ENCODE results near the gene OSTN.

Gene OSTN

DNA sequence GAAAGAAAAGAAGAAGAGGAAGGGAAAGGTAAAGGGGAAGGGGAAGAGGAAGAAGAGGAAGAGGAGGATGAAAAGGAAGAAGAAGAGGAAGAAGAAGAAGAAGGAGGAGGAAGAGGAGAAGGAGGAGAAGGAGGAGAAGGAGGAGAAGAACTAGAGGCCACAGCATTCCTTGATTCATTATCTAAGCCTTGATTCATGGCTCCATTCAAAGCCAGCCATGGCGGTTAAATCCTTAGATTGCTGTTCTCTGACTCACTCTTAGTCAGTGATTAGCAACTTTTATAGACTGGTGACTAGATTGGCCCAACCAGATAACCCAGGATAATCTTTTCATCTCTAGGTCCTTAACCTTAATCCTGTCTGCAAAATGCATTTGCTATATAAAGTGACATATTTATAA is 47.6 kb downstream of the OSTN start:
- Histone ChIP-seq H3K9ac (ENCODE audit: low read length in 2 of 2) (no peak overlapping the region), H3K27ac (ENCODE audit: low read length) (no peak overlapping the region), H3K36me3 (ENCODE audit: control insufficient read depth in 2 of 2, insufficient read depth in 2 of 2, low read length in 2 of 2) (no peaks in the 10 kb centered on the region), H3K4me1 (ENCODE audit: control insufficient read depth, insufficient read depth, low read length) (no peaks in the 10 kb centered on the region), H3K27me3 (ENCODE audit: control insufficient read depth in 1 of 2, insufficient read depth in 2 of 2, low read length in 2 of 2) (no peaks in the 10 kb centered on the region), H3K4me3 (ENCODE audit: low read length in 2 of 2) (no peak overlapping the region), H3K9me3 (ENCODE audit: control insufficient read depth in 2 of 2, low read length in 2 of 2) (no peaks in the 10 kb centered on the region)

DNA sequence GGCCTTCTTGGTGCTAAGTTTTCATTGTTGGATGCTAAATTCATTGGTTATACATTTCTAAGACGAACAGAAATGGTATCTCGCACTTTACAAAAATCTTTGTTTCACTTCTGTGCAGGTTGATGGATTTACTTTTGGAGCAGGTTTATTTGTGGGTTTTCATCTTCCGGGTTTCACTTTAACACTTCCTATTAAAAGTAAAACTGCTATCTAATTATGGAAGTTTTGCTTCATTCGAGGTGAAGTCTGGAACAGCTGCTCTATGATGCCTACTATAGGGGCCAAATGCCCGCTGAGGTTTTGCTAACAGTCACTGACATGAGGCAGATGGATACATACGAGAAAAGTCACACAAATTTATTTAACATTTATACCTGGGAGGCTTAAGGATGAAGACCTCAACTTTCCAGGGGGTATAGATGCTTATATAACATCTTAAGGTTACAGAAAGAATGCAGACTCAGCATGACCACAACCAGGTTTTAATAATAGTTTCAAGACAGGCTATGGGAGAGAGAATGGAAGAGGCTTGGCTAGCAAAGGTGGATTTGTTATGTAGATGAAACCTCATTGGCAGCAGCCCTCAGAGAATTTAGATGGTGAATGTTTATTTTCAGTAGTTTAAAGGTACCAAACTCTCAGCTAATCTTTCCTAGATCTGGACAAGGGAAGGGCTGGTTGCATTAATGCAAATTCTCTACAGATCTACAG is 54.2 kb downstream of the OSTN start:
- Histone ChIP-seq H3K9me3 (ENCODE audit: control insufficient read depth in 2 of 2, low read length in 2 of 2) (no peaks in the 10 kb centered on the region), H3K27ac (ENCODE audit: low read length) (no peak overlapping the region), H3K4me1 (ENCODE audit: control insufficient read depth, insufficient read depth, low read length) (no peaks in the 10 kb centered on the region), H3K36me3 (ENCODE audit: control insufficient read depth in 2 of 2, insufficient read depth in 2 of 2, low read length in 2 of 2) (no peaks in the 10 kb centered on the region), H3K9ac (ENCODE audit: low read length in 2 of 2) (no peak overlapping the region), H3K27me3 (ENCODE audit: control insufficient read depth in 1 of 2, insufficient read depth in 2 of 2, low read length in 2 of 2) (no peaks in the 10 kb centered on the region), H3K4me3 (ENCODE audit: low read length in 2 of 2) (no peak overlapping the region)

DNA sequence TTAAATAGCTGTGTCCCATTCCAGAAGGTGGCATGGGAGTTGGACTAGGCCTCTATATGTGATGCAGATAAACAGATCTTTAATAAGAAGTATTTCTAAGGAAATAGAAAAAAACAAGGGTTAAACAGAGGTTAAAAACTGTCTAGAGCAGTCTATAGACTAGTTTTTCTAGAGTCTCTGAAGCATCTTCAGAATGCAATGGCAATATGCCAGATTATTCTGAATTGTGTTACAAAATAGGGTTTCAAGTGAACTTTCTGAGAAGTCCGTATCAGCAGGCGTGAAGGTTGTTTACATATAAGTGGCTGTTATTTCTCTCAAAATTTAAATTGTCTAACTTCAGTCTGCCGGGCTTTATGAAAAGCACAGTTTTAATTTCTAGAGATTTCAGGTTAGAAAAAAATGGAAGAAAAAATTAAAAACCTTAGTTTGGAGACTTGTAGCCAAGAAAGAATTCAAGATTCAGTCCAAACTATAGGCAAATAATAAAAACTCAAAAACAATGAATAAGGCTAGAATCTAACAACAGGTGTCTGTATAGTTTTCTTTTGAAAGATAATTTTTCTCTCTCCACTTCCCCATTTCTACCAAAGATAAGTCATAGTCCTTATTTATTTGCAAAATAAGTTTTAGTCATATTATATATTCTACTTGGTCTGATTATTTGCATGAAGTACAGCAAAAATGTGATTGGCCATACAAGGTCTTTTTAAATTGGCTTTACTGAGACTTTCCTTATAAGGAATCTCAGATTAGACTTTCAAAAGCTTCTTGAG is 55.2 kb downstream of the OSTN start:
- H3K4me3 ChIP-seq (ENCODE audit: low read length in 2 of 2): no peak overlapping the region
- H3K27ac ChIP-seq (ENCODE audit: low read length): no peak overlapping the region
- H3K9ac ChIP-seq (ENCODE audit: low read length in 2 of 2): no peak overlapping the region

DNA sequence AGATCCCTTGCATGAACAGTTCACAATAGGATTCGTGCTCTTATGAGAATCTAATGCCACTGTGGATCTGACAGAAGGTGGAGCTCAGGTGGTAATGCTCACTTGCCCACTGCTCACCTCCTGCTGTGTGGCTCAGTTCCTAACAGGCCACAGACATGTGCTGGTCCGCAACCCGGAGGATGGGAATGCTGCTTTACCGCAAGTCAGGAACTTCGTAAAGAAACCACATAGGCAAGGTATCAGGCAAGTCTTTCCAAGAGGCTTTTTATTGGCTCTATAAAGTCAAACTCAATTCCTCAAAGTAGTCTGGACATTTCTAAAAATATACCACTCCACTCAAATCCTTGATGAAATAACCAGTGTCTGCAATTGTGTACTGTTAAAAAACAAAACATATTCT is 56.1 kb downstream of the OSTN start:
- Histone ChIP-seq H3K4me1 (ENCODE audit: control insufficient read depth, insufficient read depth, low read length) (no peaks in the 10 kb centered on the region), H3K27me3 (ENCODE audit: control insufficient read depth in 1 of 2, insufficient read depth in 2 of 2, low read length in 2 of 2) (no peaks in the 10 kb centered on the region), H3K4me3 (ENCODE audit: low read length in 2 of 2) (no peak overlapping the region), H3K27ac (ENCODE audit: low read length) (no peak overlapping the region), H3K9ac (ENCODE audit: low read length in 2 of 2) (no peak overlapping the region), H3K36me3 (ENCODE audit: control insufficient read depth in 2 of 2, insufficient read depth in 2 of 2, low read length in 2 of 2) (no peaks in the 10 kb centered on the region), H3K9me3 (ENCODE audit: control insufficient read depth in 2 of 2, low read length in 2 of 2) (no peaks in the 10 kb centered on the region)

More for the DNA sequence above, 55.2 kb downstream of the OSTN start:
- H3K36me3 ChIP-seq (ENCODE audit: control insufficient read depth in 2 of 2, insufficient read depth in 2 of 2, low read length in 2 of 2): no peaks in the 10 kb centered on the region
- no peaks in the 10 kb centered on the region for H3K4me1 ChIP-seq (ENCODE audit: control insufficient read depth, insufficient read depth, low read length)
- H3K27me3 ChIP-seq (ENCODE audit: control insufficient read depth in 1 of 2, insufficient read depth in 2 of 2, low read length in 2 of 2): no peaks in the 10 kb centered on the region
- H3K9me3 ChIP-seq (ENCODE audit: control insufficient read depth in 2 of 2, low read length in 2 of 2): no peaks in the 10 kb centered on the region

DNA sequence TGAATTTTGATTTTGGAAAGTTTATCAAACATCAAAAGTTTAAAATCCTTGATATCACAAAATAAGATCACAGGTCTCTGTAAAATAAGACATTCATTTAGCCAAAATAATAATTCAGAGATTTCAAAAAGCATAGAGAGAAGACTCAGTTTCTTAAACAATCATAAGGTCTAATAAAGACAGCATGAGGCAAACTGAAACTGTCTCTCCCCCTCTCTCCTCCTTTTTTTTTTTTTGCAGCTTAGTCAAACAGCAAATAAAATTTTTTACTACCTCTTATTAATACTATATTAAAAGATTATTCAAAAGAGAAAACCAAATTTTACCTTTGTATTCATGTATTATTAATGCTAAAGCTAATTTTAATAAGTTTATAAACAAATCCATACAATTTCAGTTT is 57.4 kb downstream of the OSTN start:
- Histone ChIP-seq H3K27me3 (ENCODE audit: control insufficient read depth in 1 of 2, insufficient read depth in 2 of 2, low read length in 2 of 2) (no peaks in the 10 kb centered on the region), H3K9me3 (ENCODE audit: control insufficient read depth in 2 of 2, low read length in 2 of 2) (no peaks in the 10 kb centered on the region), H3K4me1 (ENCODE audit: control insufficient read depth, insufficient read depth, low read length) (no peaks in the 10 kb centered on the region), H3K27ac (ENCODE audit: low read length) (no peak overlapping the region), H3K4me3 (ENCODE audit: low read length in 2 of 2) (no peak overlapping the region), H3K9ac (ENCODE audit: low read length in 2 of 2) (no peak overlapping the region), H3K36me3 (ENCODE audit: control insufficient read depth in 2 of 2, insufficient read depth in 2 of 2, low read length in 2 of 2) (no peaks in the 10 kb centered on the region)

DNA sequence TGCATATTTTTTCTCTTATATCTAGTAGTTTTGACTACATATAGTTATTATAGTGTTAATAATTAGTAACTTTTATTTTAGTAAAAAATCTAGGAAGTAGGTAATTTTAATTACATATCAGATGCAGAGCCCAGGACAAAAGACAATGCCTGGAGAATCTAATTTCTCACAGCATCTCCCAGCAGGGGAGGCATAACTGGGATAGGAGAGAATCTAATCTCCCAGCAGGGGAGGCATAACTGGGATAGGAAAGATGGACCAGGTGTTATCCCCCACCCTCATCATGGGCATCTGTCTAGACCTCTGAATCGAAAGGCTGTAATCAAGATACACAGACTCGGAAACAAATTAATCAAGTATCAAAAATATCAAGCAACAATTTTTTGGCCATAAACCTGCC is 58.2 kb downstream of the OSTN start:
- no peaks in the 10 kb centered on the region for H3K4me1 ChIP-seq (ENCODE audit: control insufficient read depth, insufficient read depth, low read length)
- no peak overlapping the region for H3K27ac ChIP-seq (ENCODE audit: low read length)
- H3K9me3 ChIP-seq (ENCODE audit: control insufficient read depth in 2 of 2, low read length in 2 of 2): no peaks in the 10 kb centered on the region
- no peaks in the 10 kb centered on the region for H3K36me3 ChIP-seq (ENCODE audit: control insufficient read depth in 2 of 2, insufficient read depth in 2 of 2, low read length in 2 of 2)
- H3K4me3 ChIP-seq (ENCODE audit: low read length in 2 of 2): no peak overlapping the region
- H3K9ac ChIP-seq (ENCODE audit: low read length in 2 of 2): no peak overlapping the region
- H3K27me3 ChIP-seq (ENCODE audit: control insufficient read depth in 1 of 2, insufficient read depth in 2 of 2, low read length in 2 of 2): no peaks in the 10 kb centered on the region

DNA sequence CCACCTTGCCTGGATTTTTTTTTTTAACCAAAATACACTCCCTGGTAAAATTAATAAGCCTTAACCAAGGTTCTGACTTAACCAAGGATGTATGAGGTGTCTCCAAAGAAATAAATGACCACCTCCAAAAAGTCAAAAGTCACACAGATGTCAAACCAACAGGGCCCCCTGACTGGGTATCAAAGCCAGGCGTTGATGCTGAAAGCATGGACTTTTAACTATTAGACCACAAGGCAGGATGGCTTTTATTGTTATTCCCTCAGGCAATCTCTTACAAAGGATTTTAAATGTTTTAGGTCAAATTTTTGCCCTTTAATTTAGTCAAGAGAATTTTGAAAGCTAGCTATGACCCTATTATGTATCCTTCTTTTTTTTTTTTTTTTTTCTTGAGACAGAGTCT is 60.4 kb downstream of the OSTN start:
- Histone ChIP-seq H3K36me3 (ENCODE audit: control insufficient read depth in 2 of 2, insufficient read depth in 2 of 2, low read length in 2 of 2) (no peaks in the 10 kb centered on the region), H3K4me1 (ENCODE audit: control insufficient read depth, insufficient read depth, low read length) (no peaks in the 10 kb centered on the region), H3K9me3 (ENCODE audit: control insufficient read depth in 2 of 2, low read length in 2 of 2) (no peaks in the 10 kb centered on the region), H3K27ac (ENCODE audit: low read length) (no peak overlapping the region), H3K9ac (ENCODE audit: low read length in 2 of 2) (no peak overlapping the region), H3K27me3 (ENCODE audit: control insufficient read depth in 1 of 2, insufficient read depth in 2 of 2, low read length in 2 of 2) (no peaks in the 10 kb centered on the region), H3K4me3 (ENCODE audit: low read length in 2 of 2) (no peak overlapping the region)

DNA sequence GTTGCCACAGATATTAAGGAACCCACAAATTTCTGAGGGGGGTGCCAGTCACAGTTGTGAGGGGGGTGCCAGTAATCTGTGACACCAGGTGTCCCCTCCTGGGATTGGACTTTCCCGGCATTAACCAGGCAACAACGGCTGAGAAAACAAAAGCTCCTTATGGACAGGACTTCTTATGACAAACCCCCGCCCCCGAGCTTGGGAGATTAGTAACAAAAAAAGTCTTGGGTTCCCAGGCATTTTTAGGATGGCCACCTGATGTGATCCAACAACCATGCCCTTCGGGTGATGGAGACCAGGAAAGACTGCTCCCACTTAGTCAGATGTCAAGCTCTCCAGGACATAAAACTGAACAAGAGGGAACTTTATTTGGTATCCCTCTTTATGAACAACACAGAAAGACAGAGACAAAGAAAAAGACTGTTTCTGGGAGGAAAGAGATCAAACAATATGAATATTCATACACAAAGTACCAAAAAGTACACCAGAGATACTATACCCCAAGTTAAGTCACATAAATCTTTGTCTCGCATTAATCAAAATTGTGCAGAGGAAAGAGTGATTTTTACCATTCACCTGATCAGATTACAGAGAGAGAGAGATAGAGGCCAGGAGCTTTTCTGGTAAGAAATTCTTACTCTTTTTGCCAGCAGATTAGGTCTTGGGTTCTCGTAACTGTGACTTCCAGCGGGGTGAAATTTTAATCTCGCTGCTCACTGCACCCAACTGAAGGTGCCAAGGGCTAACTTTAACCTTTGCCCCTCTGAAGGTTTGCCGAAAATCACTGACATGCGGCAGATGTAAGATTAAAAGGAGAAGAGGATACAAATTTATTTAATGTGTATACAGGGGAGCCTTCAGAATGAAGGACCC is 61.6 kb downstream of the OSTN start:
- no peaks in the 10 kb centered on the region for H3K36me3 ChIP-seq (ENCODE audit: control insufficient read depth in 2 of 2, insufficient read depth in 2 of 2, low read length in 2 of 2)
- H3K9ac ChIP-seq (ENCODE audit: low read length in 2 of 2): no peak overlapping the region
- H3K4me1 ChIP-seq (ENCODE audit: control insufficient read depth, insufficient read depth, low read length): no peaks in the 10 kb centered on the region
- H3K4me3 ChIP-seq (ENCODE audit: low read length in 2 of 2): no peak overlapping the region
- no peaks in the 10 kb centered on the region for H3K9me3 ChIP-seq (ENCODE audit: control insufficient read depth in 2 of 2, low read length in 2 of 2)
- no peak overlapping the region for H3K27ac ChIP-seq (ENCODE audit: low read length)
- H3K27me3 ChIP-seq (ENCODE audit: control insufficient read depth in 1 of 2, insufficient read depth in 2 of 2, low read length in 2 of 2): no peaks in the 10 kb centered on the region

DNA sequence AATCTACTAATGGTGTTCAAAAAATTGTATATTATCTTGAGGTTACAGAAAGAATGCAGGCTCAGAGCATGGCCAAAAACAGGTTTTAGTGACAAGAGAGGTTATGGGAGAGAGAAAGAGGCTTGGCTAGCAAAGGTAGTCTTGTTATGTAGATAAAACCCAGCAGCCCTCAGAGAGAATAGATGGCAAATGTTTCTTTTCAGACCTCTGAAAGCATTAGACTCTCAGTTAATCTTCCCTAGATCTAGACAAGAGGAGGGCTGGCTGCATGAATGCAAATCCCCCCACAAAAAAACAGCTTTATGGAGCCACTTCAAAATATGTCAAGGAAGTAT is 62.2 kb downstream of the OSTN start:
- no peak overlapping the region for H3K27ac ChIP-seq (ENCODE audit: low read length)
- H3K4me1 ChIP-seq (ENCODE audit: control insufficient read depth, insufficient read depth, low read length): no peaks in the 10 kb centered on the region
- H3K9me3 ChIP-seq (ENCODE audit: control insufficient read depth in 2 of 2, low read length in 2 of 2): no peaks in the 10 kb centered on the region
- H3K27me3 ChIP-seq (ENCODE audit: control insufficient read depth in 1 of 2, insufficient read depth in 2 of 2, low read length in 2 of 2): no peaks in the 10 kb centered on the region
- H3K9ac ChIP-seq (ENCODE audit: low read length in 2 of 2): no peak overlapping the region
- H3K36me3 ChIP-seq (ENCODE audit: control insufficient read depth in 2 of 2, insufficient read depth in 2 of 2, low read length in 2 of 2): no peaks in the 10 kb centered on the region
- H3K4me3 ChIP-seq (ENCODE audit: low read length in 2 of 2): no peak overlapping the region

DNA sequence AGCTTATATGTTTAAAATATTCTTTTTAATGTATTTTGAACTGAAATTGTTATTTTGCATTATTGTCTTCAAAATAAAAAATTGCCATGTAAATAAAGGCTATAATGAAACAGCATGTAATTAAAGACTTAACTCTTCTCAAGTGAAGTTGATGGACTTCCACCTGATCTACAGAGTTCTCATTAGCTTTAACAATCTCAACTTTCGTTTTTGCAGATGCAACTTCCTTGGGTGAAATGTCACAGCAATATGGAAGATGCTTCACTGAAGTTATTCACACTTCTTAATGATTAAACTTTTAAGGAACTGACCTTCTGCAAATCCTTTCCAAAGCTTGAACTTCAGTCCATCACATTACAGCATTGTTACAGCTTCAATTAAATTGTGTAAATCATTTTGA is 63.6 kb downstream of the OSTN start:
- no peaks in the 10 kb centered on the region for H3K27me3 ChIP-seq (ENCODE audit: control insufficient read depth in 1 of 2, insufficient read depth in 2 of 2, low read length in 2 of 2)
- no peaks in the 10 kb centered on the region for H3K36me3 ChIP-seq (ENCODE audit: control insufficient read depth in 2 of 2, insufficient read depth in 2 of 2, low read length in 2 of 2)
- no peak overlapping the region for H3K27ac ChIP-seq (ENCODE audit: low read length)
- H3K4me1 ChIP-seq (ENCODE audit: control insufficient read depth, insufficient read depth, low read length): no peaks in the 10 kb centered on the region
- no peaks in the 10 kb centered on the region for H3K9me3 ChIP-seq (ENCODE audit: control insufficient read depth in 2 of 2, low read length in 2 of 2)
- H3K4me3 ChIP-seq (ENCODE audit: low read length in 2 of 2): no peak overlapping the region
- no peak overlapping the region for H3K9ac ChIP-seq (ENCODE audit: low read length in 2 of 2)
